Activated CD4-positive, alpha-beta T cell treated with anti-CD3 and anti-CD28 coated beads, Interleukin-2, Interleukin-6, amounts not matched to agents 100 ng/mL and 50 ng/mL, durations not matched to agents 16 hours and 8 hours (primary cell): Measurements from ENCODE around the gene ADAMTS17.
A peak's percentile ranks its signal among the peaks of the same experiment; 100 is the strongest.
"Not testable (repeated sequence)": the region's sequence is repeated elsewhere in the genome, so short reads cannot be mapped to it uniquely, and the experiment has no call there.

ENCODE experiments used
- DNase-seq: peaks from one replicate; pipeline ENCODE4 v3.0.0-alpha.2; 2020

The ADAMTS17 gene

GRCh38 chr15:100339999-100340398, 1.8 kb downstream of the ADAMTS17 start:
- DNase-seq: no peak

- not testable (repeated sequence) for DNase-seq
These were observed 2.3 kb downstream of the ADAMTS17 start for GRCh38 chr15:100339451-100339850.

- DNase-seq: peak; percentile 63
These were observed 2.8 kb downstream of the ADAMTS17 start for GRCh38 chr15:100338971-100339444.

- no peak for DNase-seq
These were observed 3.5 kb downstream of the ADAMTS17 start for GRCh38 chr15:100338247-100338646.

DNA sequence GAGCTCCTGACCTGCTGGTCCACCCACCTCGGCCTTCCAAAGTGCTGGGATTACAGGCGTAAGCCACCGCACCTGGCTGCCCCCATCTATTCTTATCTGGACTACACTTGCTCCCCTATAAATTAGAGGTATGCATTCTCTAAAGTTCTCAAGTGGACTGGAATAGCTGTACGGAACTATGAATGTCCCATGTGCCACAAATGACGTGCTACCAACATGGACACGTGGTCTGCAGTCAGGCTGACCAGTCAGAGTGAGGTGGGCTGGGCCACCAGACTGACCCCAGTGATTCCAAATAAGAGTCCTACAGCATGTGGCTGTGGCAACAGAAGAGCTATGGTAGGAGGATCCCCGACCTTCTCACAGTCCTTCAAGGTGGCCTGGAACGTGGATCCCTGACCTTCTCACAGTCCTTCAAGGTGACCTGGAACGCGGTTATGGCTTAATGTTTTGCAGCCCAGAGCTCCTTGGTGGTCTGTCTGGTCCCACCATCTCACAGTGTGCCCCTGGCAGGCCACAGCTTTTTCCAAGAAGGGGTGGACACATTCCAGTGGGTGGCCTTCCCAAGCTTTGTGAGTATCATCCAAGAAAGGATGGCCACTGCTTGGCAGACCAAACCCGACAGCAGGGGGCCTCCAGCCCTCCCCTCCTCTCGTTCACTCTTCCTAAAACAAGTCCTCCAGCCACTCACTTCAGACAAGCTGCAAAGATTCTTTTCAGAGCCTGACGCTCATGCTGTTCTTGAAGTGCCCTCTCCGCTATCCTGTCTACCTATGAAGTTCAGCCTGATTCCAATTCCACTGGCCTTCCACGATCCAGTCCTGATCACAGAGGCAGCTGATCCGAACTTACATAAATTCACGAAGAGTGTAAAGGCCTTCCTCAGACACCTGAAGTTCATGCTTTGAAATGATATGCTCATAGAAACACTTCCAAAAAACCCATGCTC, 4.4 kb downstream of the ADAMTS17 start:
- DNase-seq: no peak

GRCh38 chr15:100336061-100336460, 5.7 kb downstream of the ADAMTS17 start:
- DNase-seq: no peak

GRCh38 chr15:100335335-100335999, 6.3 kb downstream of the ADAMTS17 start:
- no peak for DNase-seq

- DNase-seq: no peak
These were observed 6.9 kb downstream of the ADAMTS17 start for GRCh38 chr15:100334905-100335304.

DNA sequence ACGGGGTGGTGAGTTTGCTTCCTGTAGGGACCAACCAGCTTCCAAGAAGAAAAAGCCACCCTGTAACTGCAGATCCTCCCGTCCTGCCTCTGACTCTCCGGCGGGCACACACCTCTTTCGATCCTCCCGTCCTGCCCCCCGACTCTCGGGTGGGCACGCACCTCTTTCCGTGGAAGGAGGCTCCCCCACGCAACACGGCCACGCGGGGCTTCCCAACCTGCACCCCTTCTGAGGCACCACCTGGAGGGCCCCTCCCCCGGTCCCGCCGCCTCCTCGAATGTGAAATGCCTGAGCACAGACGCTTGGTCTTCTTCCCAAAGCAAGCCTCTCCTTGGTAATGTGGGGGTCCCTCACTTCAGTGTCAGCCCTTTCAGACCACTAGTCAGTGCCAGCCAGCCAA, 7.3 kb downstream of the ADAMTS17 start:
- no peak for DNase-seq

DNA sequence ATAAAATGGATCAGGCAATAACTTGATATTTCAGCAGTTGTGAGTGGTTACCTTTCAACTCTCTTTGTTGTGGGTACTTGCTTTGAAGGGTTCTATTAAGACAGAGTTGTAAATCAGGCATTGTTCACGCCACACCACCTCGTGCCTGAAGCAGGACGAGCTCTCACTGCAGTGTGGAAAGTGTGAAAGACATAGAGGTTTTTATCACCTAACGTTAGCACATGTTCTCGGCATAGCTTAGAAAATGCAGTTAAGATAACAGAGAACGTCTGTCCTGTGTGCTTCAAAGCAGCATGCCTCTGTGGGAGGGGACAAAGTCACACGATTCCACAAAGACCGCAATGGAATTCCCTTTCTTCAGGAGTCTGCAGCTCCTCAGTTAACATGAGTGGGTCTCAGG, 7.8 kb downstream of the ADAMTS17 start:
- no peak for DNase-seq

DNA sequence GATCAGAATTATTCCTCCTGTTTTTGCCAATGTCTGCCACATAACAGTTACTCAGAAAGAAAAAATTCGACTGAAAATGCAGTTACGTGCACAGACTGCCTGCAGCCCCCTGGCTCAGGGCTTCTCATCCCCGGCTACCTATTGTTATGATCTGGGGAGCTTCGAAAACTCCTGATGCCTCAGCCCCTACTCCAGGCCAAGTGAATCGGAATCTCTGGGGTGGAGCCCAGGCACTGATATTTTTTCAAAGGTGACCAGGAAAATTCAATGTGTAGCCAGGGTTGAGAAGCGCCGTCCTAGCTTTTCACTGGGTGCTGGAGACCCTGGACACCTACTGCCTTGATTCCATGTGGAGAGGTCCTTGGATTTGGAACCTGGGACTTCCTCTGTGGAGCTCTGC, 8.5 kb downstream of the ADAMTS17 start:
- DNase-seq: no peak

DNA sequence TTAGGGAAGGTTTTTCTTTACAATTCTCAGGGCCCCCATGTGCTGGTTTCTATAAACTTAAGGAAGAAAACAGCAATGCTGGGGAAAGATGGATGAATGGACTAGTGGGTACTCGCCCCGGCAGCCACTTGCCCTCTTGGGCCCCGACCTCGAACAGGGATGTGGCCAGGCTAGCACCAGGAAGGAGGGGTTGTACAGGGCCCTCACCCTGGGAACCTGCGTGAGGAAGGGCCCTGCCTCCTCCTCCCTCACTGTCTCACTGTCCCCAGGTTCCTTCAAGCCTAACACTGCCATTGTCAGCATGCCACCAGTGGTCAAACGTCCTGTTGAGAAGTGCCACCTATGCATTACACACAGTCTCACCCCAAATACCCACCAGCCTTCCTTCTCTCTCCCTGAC, 9.1 kb downstream of the ADAMTS17 start:
- DNase-seq: no peak

GRCh38 chr15:100332231-100332630, 9.5 kb downstream of the ADAMTS17 start:
- DNase-seq: no peak

GRCh38 chr15:100330629-100331215, 11.1 kb downstream of the ADAMTS17 start:
- DNase-seq: peak; percentile 31

DNA sequence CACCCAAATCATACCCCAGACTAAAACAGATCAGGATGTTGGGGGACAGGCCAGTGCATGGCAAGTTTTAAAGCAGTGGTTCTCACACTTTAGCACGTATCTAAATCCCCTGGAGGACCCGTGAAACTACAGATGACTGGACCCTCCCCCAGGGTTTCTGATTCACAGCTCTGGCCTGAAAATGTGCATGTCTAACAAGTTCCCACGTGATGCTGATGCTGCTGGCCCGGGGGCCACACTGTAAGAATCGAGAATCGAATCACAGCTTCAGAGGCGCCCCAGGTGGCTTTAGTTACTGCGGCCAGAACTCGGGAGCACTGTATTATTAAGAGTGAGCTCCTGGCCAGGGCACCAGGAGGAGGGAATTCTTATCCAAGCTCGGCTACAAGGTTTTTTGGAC, 11.6 kb downstream of the ADAMTS17 start:
- DNase-seq: no peak

DNA sequence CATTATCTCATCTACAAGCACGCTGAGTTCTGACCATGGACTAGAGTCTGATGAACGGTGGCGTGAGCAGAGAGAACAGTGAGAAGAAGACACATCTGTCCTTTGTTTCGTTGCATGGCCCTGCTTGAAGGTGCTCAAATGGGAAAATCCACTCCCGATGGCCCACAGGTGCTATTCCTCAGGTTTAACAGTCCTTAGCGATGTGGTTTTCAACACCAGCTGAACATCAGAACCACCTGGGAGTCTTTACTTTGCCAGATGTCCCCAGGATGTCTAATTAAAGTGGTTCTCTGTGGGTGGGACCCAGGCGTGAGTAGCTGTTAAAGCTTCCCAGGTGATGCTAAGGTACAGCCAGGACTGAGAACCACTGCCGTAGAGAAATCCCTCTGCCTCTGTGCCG, 13.0 kb downstream of the ADAMTS17 start:
- DNase-seq: no peak

DNA sequence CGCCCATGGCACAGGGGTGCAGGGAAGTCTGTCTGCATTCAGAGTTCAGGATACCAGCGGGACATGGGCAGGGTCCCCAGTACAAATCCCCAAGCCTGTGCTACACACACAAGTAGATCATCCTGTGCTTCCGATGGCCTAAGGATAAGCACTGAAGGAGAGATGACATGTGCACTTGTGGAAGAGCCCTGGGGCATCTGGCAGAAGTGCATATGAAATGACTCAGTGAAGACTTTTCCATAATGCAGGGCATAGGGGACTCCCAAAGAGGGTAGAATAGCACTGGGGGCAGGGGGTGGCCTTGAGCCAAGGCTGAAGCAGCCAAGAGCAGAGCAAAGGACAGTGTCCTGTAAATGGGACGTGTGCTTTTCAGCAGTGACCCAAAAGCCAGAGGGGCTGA, 22.9 kb downstream of the ADAMTS17 start:
- no peak for DNase-seq

DNA sequence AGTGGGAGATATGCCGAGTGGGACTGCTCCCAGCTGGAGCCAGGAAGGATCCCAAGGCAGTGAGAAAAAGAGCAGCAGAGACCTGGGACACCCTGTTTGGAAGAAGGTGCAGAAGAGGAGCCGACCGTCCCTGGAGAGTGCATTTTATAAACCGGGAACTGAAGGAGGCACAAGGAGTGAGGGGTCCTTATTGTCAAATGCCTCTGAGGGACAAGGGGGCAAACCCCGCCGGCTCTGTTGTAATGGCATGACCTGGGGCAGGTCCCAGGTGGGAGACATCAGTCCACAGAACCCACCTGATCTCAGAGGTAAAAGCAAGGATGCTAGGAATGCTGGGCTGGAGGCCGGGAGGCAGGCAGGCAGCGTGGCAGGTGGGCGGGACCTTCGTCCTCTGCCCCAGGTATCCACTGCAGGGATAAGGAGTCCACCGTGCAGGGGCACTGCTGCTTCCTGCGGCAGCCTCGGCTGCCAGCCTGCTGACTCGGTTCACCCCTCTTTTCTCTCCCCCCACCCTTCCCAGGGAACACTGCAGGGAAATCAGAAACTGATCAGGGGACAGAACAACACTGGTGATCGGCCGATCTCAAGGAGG, 26.9 kb downstream of the ADAMTS17 start:
- no peak for DNase-seq

DNA sequence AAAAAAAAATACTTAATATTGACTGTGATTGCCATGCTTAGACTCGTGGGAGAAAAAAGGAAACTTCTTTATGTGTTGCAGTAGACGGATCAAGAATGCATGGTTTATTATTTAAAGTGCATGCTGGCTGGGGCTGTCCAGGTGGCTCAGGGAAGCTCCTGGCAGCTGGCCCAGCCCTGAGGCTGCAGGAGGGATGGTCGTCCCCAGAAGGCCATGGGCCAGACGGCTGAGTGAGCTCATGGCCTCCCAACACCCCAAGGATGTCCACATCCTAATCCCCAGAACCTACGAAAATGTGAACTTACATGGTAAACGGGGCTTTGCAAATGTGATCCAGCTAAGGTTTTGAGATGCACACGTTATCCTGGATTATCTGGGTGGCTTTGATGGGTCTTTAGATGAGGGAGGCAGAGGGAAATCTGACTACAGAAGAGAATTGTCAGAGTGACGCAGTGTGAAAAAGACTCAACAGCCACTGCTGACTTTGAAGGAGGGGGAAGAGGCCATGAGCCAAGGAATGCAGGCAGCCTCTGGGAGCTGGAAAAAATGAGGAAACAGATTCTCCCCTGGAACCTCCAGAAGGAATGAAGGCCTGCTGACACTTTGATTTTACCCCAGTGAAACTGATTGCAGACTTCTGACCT, 29.8 kb downstream of the ADAMTS17 start:
- no peak for DNase-seq

DNA sequence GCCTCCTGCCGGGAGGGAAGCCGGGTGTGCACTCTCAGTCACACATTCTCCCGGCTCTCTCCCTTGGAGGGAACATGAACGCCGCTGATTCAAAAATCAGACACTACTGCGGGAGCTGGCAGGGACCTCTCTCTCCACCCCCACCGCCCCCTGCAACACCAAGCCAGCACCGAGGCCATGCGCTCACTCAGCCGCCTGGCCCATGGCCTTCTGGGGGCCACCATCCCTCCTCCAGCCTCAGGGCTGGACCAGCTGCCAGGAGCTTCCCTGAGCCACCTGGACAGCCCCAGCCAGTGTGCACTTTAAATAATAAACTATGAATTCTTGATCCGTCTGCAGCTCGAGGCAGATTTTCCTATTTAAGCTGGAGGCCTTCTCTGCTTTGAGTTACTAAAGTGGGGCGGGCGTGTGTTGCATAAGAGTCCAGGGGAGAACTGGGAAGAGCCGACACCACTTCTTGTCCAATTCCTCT, 30.6 kb downstream of the ADAMTS17 start:
- DNase-seq: no peak

GRCh38 chr15:100310513-100311153, 31.1 kb downstream of the ADAMTS17 start:
- no peak for DNase-seq

DNA sequence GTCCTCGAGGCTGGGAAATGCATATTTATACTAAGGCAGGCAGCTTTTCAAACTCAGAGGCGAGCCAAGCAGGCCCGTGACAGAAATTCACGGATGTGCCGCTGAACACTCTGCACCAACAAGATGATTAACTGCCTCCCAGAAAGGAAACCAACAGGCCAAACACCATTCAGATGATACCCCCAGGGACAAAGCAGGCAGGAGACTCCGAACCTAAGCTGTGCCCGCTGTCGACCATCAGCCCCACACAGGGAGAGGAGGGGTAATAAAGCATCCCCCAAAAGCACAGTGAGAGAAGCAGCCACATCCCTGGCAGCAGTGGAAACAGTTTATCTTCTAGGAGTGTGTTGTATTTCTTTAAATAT, 31.8 kb downstream of the ADAMTS17 start:
- no peak for DNase-seq
